ENCODE results near the gene EFCAB8.

Gene EFCAB8

GRCh38 chr20:32908334-32909292, 49.9 kb downstream of the EFCAB8 start:
- no peak for DNase-seq (ENCODE audit: low read depth in 3 of 3, low spot score in 1 of 3)

GRCh38 chr20:32909451-32909850, 50.7 kb downstream of the EFCAB8 start:
- no peak for DNase-seq (ENCODE audit: low read depth in 3 of 3, low spot score in 1 of 3)

GRCh38 chr20:32909896-32910571, 51.3 kb downstream of the EFCAB8 start:
- DNase-seq (ENCODE audit: low read depth in 3 of 3, low spot score in 1 of 3): no peak

GRCh38 chr20:32911355-32911754, 52.6 kb downstream of the EFCAB8 start:
- DNase-seq (ENCODE audit: low read depth in 3 of 3, low spot score in 1 of 3): no peak

- no peak for DNase-seq (ENCODE audit: low read depth in 3 of 3, low spot score in 1 of 3)
These were observed 54.0 kb downstream of the EFCAB8 start for GRCh38 chr20:32912688-32913087.

- DNase-seq (ENCODE audit: low read depth in 3 of 3, low spot score in 1 of 3): no peak
These were observed 55.3 kb downstream of the EFCAB8 start for GRCh38 chr20:32914031-32914430.

GRCh38 chr20:32917191-32917950, 58.6 kb downstream of the EFCAB8 start:
- DNase-seq (ENCODE audit: low read depth in 3 of 3, low spot score in 1 of 3): no peak

- DNase-seq (ENCODE audit: low read depth in 3 of 3, low spot score in 1 of 3): no peak
These were observed 59.6 kb downstream of the EFCAB8 start for GRCh38 chr20:32918296-32918695.

GRCh38 chr20:32918751-32919150, 60.0 kb downstream of the EFCAB8 start:
- DNase-seq (ENCODE audit: low read depth in 3 of 3, low spot score in 1 of 3): no peak

GRCh38 chr20:32920066-32920465, 61.3 kb downstream of the EFCAB8 start:
- DNase-seq (ENCODE audit: low read depth in 3 of 3, low spot score in 1 of 3): no peak

GRCh38 chr20:32920530-32921298, 62.0 kb downstream of the EFCAB8 start:
- no peak for DNase-seq (ENCODE audit: low read depth in 3 of 3, low spot score in 1 of 3)

GRCh38 chr20:32922466-32922865, 63.7 kb downstream of the EFCAB8 start:
- DNase-seq (ENCODE audit: low read depth in 3 of 3, low spot score in 1 of 3): no peak

- no peak for DNase-seq (ENCODE audit: low read depth in 3 of 3, low spot score in 1 of 3)
These were observed 66.1 kb downstream of the EFCAB8 start for GRCh38 chr20:32924781-32925180.

GRCh38 chr20:32925481-32926196, 66.9 kb downstream of the EFCAB8 start:
- DNase-seq (ENCODE audit: low read depth in 3 of 3, low spot score in 1 of 3): no peak

- DNase-seq (ENCODE audit: low read depth in 3 of 3, low spot score in 1 of 3): no peak
These were observed 70.4 kb downstream of the EFCAB8 start for GRCh38 chr20:32929162-32929561.

- DNase-seq (ENCODE audit: low read depth in 3 of 3, low spot score in 1 of 3): no peak
These were observed 71.5 kb downstream of the EFCAB8 start for GRCh38 chr20:32930181-32930580.

- no peak for DNase-seq (ENCODE audit: low read depth in 3 of 3, low spot score in 1 of 3)
These were observed 72.0 kb downstream of the EFCAB8 start for GRCh38 chr20:32930701-32931100.

GRCh38 chr20:32934580-32934979, 75.9 kb downstream of the EFCAB8 start:
- DNase-seq (ENCODE audit: low read depth in 3 of 3, low spot score in 1 of 3): no peak

- no peak for DNase-seq (ENCODE audit: low read depth in 3 of 3, low spot score in 1 of 3)
These were observed 82.6 kb downstream of the EFCAB8 start for GRCh38 chr20:32941155-32941885.

Data from stimulated activated CD4-positive, alpha-beta T cell treated with anti-CD3 and anti-CD28 coated beads, TNF-alpha, amount 100 ng/mL, for 1 hour (primary cell).